Stimulated activated naive CD8-positive, alpha-beta T cell treated with anti-CD3 and anti-CD28 coated beads, Interleukin-15, Interleukin-2, amounts not matched to agents 100 U/mL and 50 U/mL, for 24 hours (primary cell): ENCODE measurements around the gene PTPRN2.

Experiments used
- ATAC-seq: fragments of 150-1000 bp; cut with Tn5 transposase; one replicate; pipeline ENCODE4 v1.10.0; 2021
- DNase-seq: peaks from one replicate; pipeline ENCODE4 v3.0.0; 2021

The PTPRN2 gene

GRCh38 chr7:157770716-157771320 is 816.8 kb downstream of the PTPRN2 start:
- ATAC-seq (no peak), DNase-seq (no peak)

- DNase-seq (no peak), ATAC-seq (no peak)
Measured at GRCh38 chr7:157769526-157770215, 818.0 kb downstream of the PTPRN2 start.

GRCh38 chr7:157769086-157769485 is 818.5 kb downstream of the PTPRN2 start:
- no peak for DNase-seq
- ATAC-seq, result no peak

- no peak for ATAC-seq
- no peak for DNase-seq
Measured at GRCh38 chr7:157768198-157768597, 819.4 kb downstream of the PTPRN2 start.

- DNase-seq (no peak), ATAC-seq (no peak)
Measured at GRCh38 chr7:157767506-157768197, 820.0 kb downstream of the PTPRN2 start.

GRCh38 chr7:157766098-157766497 is 821.5 kb downstream of the PTPRN2 start:
- ATAC-seq (no peak), DNase-seq (no peak)

- ATAC-seq, result no peak
- DNase-seq, result no peak
Measured at GRCh38 chr7:157764946-157765537, 822.6 kb downstream of the PTPRN2 start.

- no peak for ATAC-seq
- DNase-seq, result no peak
Measured at GRCh38 chr7:157764193-157764592, 823.4 kb downstream of the PTPRN2 start.

- ATAC-seq (no peak), DNase-seq (no peak)
Measured at GRCh38 chr7:157763279-157764000, 824.2 kb downstream of the PTPRN2 start.

- DNase-seq (no peak), ATAC-seq (no peak)
Measured at GRCh38 chr7:157762824-157763223, 824.8 kb downstream of the PTPRN2 start.

- no peak for ATAC-seq
- no peak for DNase-seq
Measured at GRCh38 chr7:157760004-157760730, 827.5 kb downstream of the PTPRN2 start.

- no peak for DNase-seq
- ATAC-seq, result no peak
Measured at GRCh38 chr7:157759246-157759805, 828.3 kb downstream of the PTPRN2 start.

GRCh38 chr7:157758468-157759245 is 829.0 kb downstream of the PTPRN2 start:
- ATAC-seq, result no peak
- DNase-seq, result no peak

- no peak for ATAC-seq
- no peak for DNase-seq
Measured at GRCh38 chr7:157757776-157758467, 829.7 kb downstream of the PTPRN2 start.

- no peak for ATAC-seq
- DNase-seq, result no peak
Measured at GRCh38 chr7:157757211-157757610, 830.4 kb downstream of the PTPRN2 start.

- ATAC-seq, result no peak
Measured at GRCh38 chr7:157755741-157756140, 831.9 kb downstream of the PTPRN2 start.

GRCh38 chr7:157754416-157754790 is 833.2 kb downstream of the PTPRN2 start:
- ATAC-seq, result no peak

More at GRCh38 chr7:157755741-157756140, 831.9 kb downstream of the PTPRN2 start:
- no peak for DNase-seq

GRCh38 chr7:157753713-157754415 is 833.8 kb downstream of the PTPRN2 start:
- DNase-seq, result no peak
- ATAC-seq, result no peak

More at GRCh38 chr7:157754416-157754790, 833.2 kb downstream of the PTPRN2 start:
- no peak for DNase-seq

GRCh38 chr7:157752832-157753291 is 834.8 kb downstream of the PTPRN2 start:
- ATAC-seq (no peak), DNase-seq (no peak)
